MM.1S (cell line): Measurements from ENCODE around the gene ERCC2.

ENCODE experiments used
- EZH2 ChIP-seq: fragments of 300-600 bp; sonication (generic); optimal IDR thresholded peaks from 2 replicates; pipeline ENCODE3; 2017; ENCODE audit warnings: low read depth, mild to moderate bottlenecking, antibody characterized with exemption, low read length, mixed read lengths
- TF ChIP-seq, protein P1 (sequence below): fragments of 300-600 bp; sonication (generic); IDR thresholded peaks from 2 replicates; pipeline ENCODE4 v1.5.1; 2016; ENCODE audit warnings: antibody characterized with exemption, low read length, mixed read lengths

DNA sequence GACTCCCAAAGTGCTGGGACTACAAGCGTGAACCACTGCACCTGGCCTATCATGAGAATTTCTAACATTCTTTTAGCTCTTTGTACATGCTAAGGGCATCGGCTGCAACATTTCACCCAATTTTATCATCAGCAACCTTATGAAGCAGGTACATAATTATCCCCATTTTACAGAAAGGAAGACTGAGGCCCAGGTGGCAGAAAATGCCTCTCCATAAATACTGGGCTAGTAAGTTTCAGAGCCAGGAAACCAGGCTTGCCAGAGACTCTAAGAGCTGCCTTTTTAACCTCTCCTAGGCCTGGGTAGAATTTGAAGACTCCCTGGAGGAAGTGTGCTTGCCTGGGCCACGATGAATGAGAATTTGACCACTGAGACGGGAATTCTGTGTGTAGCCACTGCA is 2.2 kb downstream of the ERCC2 start:
- TF ChIP-seq, protein P1, sequence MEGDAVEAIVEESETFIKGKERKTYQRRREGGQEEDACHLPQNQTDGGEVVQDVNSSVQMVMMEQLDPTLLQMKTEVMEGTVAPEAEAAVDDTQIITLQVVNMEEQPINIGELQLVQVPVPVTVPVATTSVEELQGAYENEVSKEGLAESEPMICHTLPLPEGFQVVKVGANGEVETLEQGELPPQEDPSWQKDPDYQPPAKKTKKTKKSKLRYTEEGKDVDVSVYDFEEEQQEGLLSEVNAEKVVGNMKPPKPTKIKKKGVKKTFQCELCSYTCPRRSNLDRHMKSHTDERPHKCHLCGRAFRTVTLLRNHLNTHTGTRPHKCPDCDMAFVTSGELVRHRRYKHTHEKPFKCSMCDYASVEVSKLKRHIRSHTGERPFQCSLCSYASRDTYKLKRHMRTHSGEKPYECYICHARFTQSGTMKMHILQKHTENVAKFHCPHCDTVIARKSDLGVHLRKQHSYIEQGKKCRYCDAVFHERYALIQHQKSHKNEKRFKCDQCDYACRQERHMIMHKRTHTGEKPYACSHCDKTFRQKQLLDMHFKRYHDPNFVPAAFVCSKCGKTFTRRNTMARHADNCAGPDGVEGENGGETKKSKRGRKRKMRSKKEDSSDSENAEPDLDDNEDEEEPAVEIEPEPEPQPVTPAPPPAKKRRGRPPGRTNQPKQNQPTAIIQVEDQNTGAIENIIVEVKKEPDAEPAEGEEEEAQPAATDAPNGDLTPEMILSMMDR = no peak
- TF ChIP-seq EZH2 = no peak
